ENCODE measurements around the gene KLF6. TPM values are rescaled to one million over a fixed set of nuclear protein-coding genes. Genes with fewer than 3 reads are reported as not detected.
A peak's percentile ranks its signal among the peaks of the same experiment; 100 is the strongest.

KLF6 gene
- total and polyA plus RNA-seq, 2 of the 4 experiments (the other 2 are of a cell fraction) = 69.0 to 123 TPM

GRCh38 chr10:3812141-3812540 is 27.1 kb upstream of the KLF6 start:
- Histone ChIP-seq H3K9ac (ENCODE audit: low read depth, low read length) (no peak overlapping the region), H3K79me1 (ENCODE audit: low read depth in 1 of 2, low read length in 2 of 2) (peaks cover 0 to 28% of the 10 kb centered on the region in 2 experiments; a peak in 3 of 4 replicates), H2BK20ac (ENCODE audit: low read depth, low read length) (peak overlapping the region; percentile 97), H3K56ac (ENCODE audit: extremely low read depth, insufficient read depth, low read length) (no peak overlapping the region), H2BK120ac (ENCODE audit: low read depth, low read length) (peak overlapping the region; percentile 97), H3K18ac (ENCODE audit: low read depth, low read length) (peak overlapping the region; percentile 96), H3K4me1 (ENCODE audit: control insufficient read depth, insufficient read depth, low read length) (peaks cover 26% of the 10 kb centered on the region), H3K4me3 (ENCODE audit: insufficient read depth, low read depth, low read length) (no peak overlapping the region), H3K9me3 (ENCODE audit: control insufficient read depth, insufficient read depth, low read length) (no peaks in the 10 kb centered on the region), H4K5ac (ENCODE audit: low read depth, low read length) (peak overlapping the region; percentile 97), H3K9me1 (ENCODE audit: insufficient read depth, low read length) (peaks cover 24% of the 10 kb centered on the region), H3K27me3 (ENCODE audit: control insufficient read depth, insufficient read depth, low read length) (no peaks in the 10 kb centered on the region), H2AK5ac (ENCODE audit: low read depth, low read length) (peak overlapping the region; percentile 85), H3K4ac (ENCODE audit: low read depth, low read length) (peak overlapping the region; percentile 94), H3K36me3 (ENCODE audit: control insufficient read depth, insufficient read depth, low read length) (no peaks in the 10 kb centered on the region), H2AFZ (replicated peaks; ENCODE audit: low read length, poor library complexity) (peak overlapping the region; percentile 69), H4K20me1 (ENCODE audit: insufficient read depth, low read length) (no peaks in the 10 kb centered on the region), H2BK5ac (ENCODE audit: low read depth, low read length, poor library complexity, severe bottlenecking) (peak overlapping the region; percentile 96), H2AK9ac (replicated peaks; ENCODE audit: low read depth, low read length, poor library complexity) (peak overlapping the region; percentile 57), H2BK15ac (ENCODE audit: low read depth, low read length) (peak overlapping the region; percentile 81; the same call in 2 of the 3 replicates), H4K8ac (ENCODE audit: low read depth in 2 of 2, low read length in 2 of 2) (peak overlapping the region; percentile 40 to 92), H3K14ac (replicated peaks; ENCODE audit: low read depth, low read length) (peak overlapping the region; percentile 83), H3K4me2 (ENCODE audit: low read depth, low read length) (no peak overlapping the region), H3K23ac (ENCODE audit: low read depth, low read length) (peak overlapping the region; percentile 4), H4K91ac (ENCODE audit: insufficient read depth, low read depth, low read length) (peak overlapping the region; percentile 88), H3K27ac (ENCODE audit: insufficient read depth, low read length) (peak overlapping the region; percentile 91)
- no peak for TF ChIP-seq CEBPB (IDR thresholded peaks at IDR 0.05; ENCODE audit: low read depth, low read length)
- ChIA-PET POLR2A (ENCODE audit: unreplicated experiment) (no interaction called here), CTCF (interaction anchor here (0.7 kb wide), 1 partner anchor 526 kb away, joined by 4 read pairs; no protein-coding TSS in a partner anchor)
- no TSS peak for BruUV-seq (replicated peaks)
- WGBS, 2 experiments (ENCODE audit: extremely low coverage in 2 of 2, insufficient read length in 1 of 2) = 100% methylated on average over 1 of the region's 7 CpGs; no CpG with 5 or more reads in 1 of the 2 experiments
- DNase-seq (no peak), ATAC-seq (ENCODE audit: low read depth) (no peak)
- intact Hi-C loops (cut with micrococcal nuclease) (no loop called here), dilution Hi-C loops (cut with HindIII; ENCODE audit: low sequenced_read_pairs, unreplicated experiment) (no loop called here), in situ Hi-C loops (cut with MboI; ENCODE audit: low sequenced_read_pairs) (no loop called here)
